HepG2 (cell line): ENCODE measurements around the gene NOL4L. TPM values are rescaled to one million over a fixed set of nuclear protein-coding genes. Genes with fewer than 3 reads are reported as not detected.

Experiments used
- KDM3A ChIP-seq: IDR thresholded peaks from 2 replicates; pipeline ENCODE4 v1.6.1; 2018; ENCODE audit warnings: low read depth, missing compliant biosample characterization
- KDM5B ChIP-seq: sonication (generic); formaldehyde crosslinking; IDR thresholded peaks from 2 replicates; pipeline ENCODE4 v1.4.0; 2020; ENCODE audit warnings: missing genetic modification reagents, mild to moderate bottlenecking, borderline replicate concordance
- KLF15 ChIP-seq: sonication (generic); formaldehyde crosslinking; IDR thresholded peaks from 2 replicates; pipeline ENCODE4 v1.8.1; 2023; ENCODE audit warnings: borderline replicate concordance, mild to moderate bottlenecking, inconsistent platforms, missing genetic modification reagents, mixed read lengths
- MAFK ChIP-seq, 2 experiments: IDR thresholded peaks in 1 of 2; conservative IDR thresholded peaks in 1 of 2; 2 replicates each; pipeline ENCODE4 v1.6.1; 2011; ENCODE audit warnings: improper control_type of control experiment in 2 of 2, low read length in 2 of 2
- MAX ChIP-seq: IDR thresholded peaks from 2 replicates; pipeline ENCODE4 v1.6.1; 2012; ENCODE audit warnings: inconsistent platforms
- NRL ChIP-seq: sonication (generic); formaldehyde crosslinking; IDR thresholded peaks from 2 replicates; pipeline ENCODE4 v1.5.0; 2020; ENCODE audit warnings: missing genetic modification reagents, mild to moderate bottlenecking, moderate library complexity, borderline replicate concordance
- PTBP1 ChIP-seq: fragments of 200-400 bp; formaldehyde crosslinking; IDR thresholded peaks from 2 replicates; pipeline ENCODE4 v1.6.1; 2018; ENCODE audit warnings: low read length, low read depth; ENCODE audit not compliant: poor library complexity, severe bottlenecking
- SOX5 ChIP-seq: IDR thresholded peaks from 2 replicates; pipeline ENCODE4 v1.6.1; 2016; ENCODE audit warnings: borderline replicate concordance
- ZFP91 ChIP-seq: sonication (generic); formaldehyde crosslinking; IDR thresholded peaks from 2 replicates; pipeline ENCODE4 v1.9.0; 2022; ENCODE audit warnings: missing genetic modification reagents, mild to moderate bottlenecking, borderline replicate concordance
- ZHX1 ChIP-seq: sonication (generic); formaldehyde crosslinking; IDR thresholded peaks from 2 replicates; pipeline ENCODE4 v1.8.1; 2022; ENCODE audit warnings: low read depth, mild to moderate bottlenecking, missing genetic modification reagents
- ZNF224 ChIP-seq: sonication (generic); formaldehyde crosslinking; IDR thresholded peaks from 2 replicates; pipeline ENCODE4 v1.5.0; 2020; ENCODE audit warnings: mild to moderate bottlenecking, missing genetic modification reagents
- ZNF710 ChIP-seq: sonication (generic); formaldehyde crosslinking; IDR thresholded peaks from 2 replicates; pipeline ENCODE4 v1.5.0; 2020; ENCODE audit warnings: mild to moderate bottlenecking, missing genetic modification reagents, borderline replicate concordance
- ZSCAN25 ChIP-seq: sonication (generic); formaldehyde crosslinking; IDR thresholded peaks from 2 replicates; pipeline ENCODE4 v1.8.0; 2022; ENCODE audit warnings: mild to moderate bottlenecking, missing genetic modification reagents
- ZZZ3 ChIP-seq: sonication (generic); formaldehyde crosslinking; IDR thresholded peaks from 2 replicates; pipeline ENCODE4 v1.4.0; 2020; ENCODE audit warnings: missing genetic modification reagents, mild to moderate bottlenecking, borderline replicate concordance
- polyA plus RNA-seq, 8 experiments: library from polyadenylated mRNA; depleted of rRNA in 3 of 8; stranded (reverse) in 7 of 8; unstranded in 1 of 8; fragments of >200 nt; fragmentation: Illumina TruSeq in 4 of 8; extraction: Trizol in 4 of 8; gene quantifications; 2 replicates each; pipeline versions ENCODE4 v1.2.1 to v1.2.3, GENCODE V29; 2011 to 2016; ENCODE audit warnings: low read depth in 4 of 8, missing spikeins in 1 of 8, mixed read lengths in 1 of 8; ENCODE audit not compliant: insufficient read depth in 1 of 8
- total RNA-seq, 5 experiments: library from RNA; depleted of rRNA; stranded (reverse); fragments of >200 nt; fragmentation: Illumina TruSeq; extraction: Trizol; gene quantifications; 2 replicates each; pipeline ENCODE4 v1.2.3, GENCODE V29; 2016; ENCODE audit warnings: low read depth in 1 of 5
- TF ChIP-seq, protein P1 (sequence below): sonication (generic); formaldehyde crosslinking; IDR thresholded peaks from 2 replicates; pipeline ENCODE4 v1.4.0; 2020; ENCODE audit warnings: mild to moderate bottlenecking, missing genetic modification reagents

Gene NOL4L
- total and polyA plus RNA-seq, 2 of the 13 experiments (the other 11 are each of a cell fraction or from before 2014, with no cell fraction given), result 16.6 to 35.4 TPM

DNA sequence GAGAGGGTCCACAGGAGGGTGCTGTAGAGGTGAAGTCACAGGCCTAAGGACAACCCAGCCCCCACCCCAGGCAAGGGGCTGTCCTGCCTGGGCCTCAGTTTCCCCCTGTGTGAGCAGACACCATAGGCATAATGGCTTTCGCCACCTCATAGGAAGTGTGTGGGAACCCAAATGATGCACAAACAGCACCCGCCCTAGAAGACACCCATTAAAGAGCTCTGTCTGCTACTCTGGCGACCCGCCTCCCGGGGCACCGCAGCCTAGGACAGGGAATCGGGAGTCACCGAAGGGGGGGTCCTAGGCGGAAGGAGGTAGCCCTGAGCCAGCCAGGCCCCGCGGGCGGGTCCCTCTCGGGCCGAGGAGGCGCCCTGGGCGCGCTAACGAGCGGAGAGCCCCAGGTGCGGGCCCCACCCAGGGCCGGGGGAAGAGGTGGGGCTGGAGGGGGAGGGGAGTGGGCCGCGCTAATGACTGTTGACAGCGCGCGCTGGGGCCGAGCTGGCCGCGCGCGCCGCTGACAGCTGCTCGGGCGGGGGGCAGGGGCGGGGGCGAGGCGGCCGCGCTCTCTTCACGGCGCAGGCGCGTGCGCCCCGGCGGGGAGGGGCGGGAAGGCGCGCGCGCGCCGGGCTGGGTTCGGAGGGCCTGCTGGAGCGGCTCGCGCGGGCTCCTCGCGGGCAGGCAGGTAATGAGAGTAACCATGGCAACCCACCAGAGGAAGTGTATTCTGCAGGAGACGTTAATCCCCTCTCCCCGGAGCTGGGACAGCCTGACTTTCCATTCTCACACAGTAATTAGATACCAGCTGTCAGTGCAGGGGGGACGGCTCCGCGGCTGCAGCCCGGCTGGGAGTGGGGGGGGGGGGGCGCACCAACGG lies 48.9 kb downstream of the NOL4L start (continued):
- peak; percentile 32; the same call in 1 of the 2 replicates for TF ChIP-seq ZSCAN25 (CRISPR knock-in tag)
- TF ChIP-seq ZZZ3 (CRISPR knock-in tag), result no peak
- peak; percentile 29 for TF ChIP-seq PTBP1
- TF ChIP-seq KLF15 (CRISPR knock-in tag), result 0 out of 2 replicates have a peak, but pooled peaks have one; percentile 46
- TF ChIP-seq KDM3A (CRISPR knock-in tag), result peak; percentile 61; the same call in 1 of the 2 replicates
- TF ChIP-seq NRL (CRISPR knock-in tag), result peak; percentile 91
- no peak for TF ChIP-seq MAX
- no peak for TF ChIP-seq MAFK (conservative IDR thresholded peaks at IDR 0.05 in 1 of 2, IDR thresholded peaks at IDR 0.05 in 1 of 2; ENCODE audit: low read length in 2 of 2)
- TF ChIP-seq ZFP91 (CRISPR knock-in tag), result peak; percentile 59; the same call in 1 of the 2 replicates
- no peak for TF ChIP-seq ZNF224
- TF ChIP-seq, protein P1, sequence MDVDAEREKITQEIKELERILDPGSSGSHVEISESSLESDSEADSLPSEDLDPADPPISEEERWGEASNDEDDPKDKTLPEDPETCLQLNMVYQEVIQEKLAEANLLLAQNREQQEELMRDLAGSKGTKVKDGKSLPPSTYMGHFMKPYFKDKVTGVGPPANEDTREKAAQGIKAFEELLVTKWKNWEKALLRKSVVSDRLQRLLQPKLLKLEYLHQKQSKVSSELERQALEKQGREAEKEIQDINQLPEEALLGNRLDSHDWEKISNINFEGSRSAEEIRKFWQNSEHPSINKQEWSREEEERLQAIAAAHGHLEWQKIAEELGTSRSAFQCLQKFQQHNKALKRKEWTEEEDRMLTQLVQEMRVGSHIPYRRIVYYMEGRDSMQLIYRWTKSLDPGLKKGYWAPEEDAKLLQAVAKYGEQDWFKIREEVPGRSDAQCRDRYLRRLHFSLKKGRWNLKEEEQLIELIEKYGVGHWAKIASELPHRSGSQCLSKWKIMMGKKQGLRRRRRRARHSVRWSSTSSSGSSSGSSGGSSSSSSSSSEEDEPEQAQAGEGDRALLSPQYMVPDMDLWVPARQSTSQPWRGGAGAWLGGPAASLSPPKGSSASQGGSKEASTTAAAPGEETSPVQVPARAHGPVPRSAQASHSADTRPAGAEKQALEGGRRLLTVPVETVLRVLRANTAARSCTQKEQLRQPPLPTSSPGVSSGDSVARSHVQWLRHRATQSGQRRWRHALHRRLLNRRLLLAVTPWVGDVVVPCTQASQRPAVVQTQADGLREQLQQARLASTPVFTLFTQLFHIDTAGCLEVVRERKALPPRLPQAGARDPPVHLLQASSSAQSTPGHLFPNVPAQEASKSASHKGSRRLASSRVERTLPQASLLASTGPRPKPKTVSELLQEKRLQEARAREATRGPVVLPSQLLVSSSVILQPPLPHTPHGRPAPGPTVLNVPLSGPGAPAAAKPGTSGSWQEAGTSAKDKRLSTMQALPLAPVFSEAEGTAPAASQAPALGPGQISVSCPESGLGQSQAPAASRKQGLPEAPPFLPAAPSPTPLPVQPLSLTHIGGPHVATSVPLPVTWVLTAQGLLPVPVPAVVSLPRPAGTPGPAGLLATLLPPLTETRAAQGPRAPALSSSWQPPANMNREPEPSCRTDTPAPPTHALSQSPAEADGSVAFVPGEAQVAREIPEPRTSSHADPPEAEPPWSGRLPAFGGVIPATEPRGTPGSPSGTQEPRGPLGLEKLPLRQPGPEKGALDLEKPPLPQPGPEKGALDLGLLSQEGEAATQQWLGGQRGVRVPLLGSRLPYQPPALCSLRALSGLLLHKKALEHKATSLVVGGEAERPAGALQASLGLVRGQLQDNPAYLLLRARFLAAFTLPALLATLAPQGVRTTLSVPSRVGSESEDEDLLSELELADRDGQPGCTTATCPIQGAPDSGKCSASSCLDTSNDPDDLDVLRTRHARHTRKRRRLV (CRISPR knock-in tag), result 0 out of 2 replicates have a peak, but pooled peaks have one; percentile 75
- 0 out of 2 replicates have a peak, but pooled peaks have one; percentile 37 for TF ChIP-seq ZNF710 (CRISPR knock-in tag)
- TF ChIP-seq ZHX1 (CRISPR knock-in tag), result no peak
- TF ChIP-seq SOX5, result no peak
- peak; percentile 83; the same call in 1 of the 2 replicates for TF ChIP-seq KDM5B (CRISPR knock-in tag)
